ENCODE measurements around the gene FBXL7.

GRCh38 chr5:15558240-15558639 lies 58.3 kb downstream of the FBXL7 start:
- TF ChIP-seq CTCF (IDR thresholded peaks at IDR 0.05; ENCODE audit: low read length), result no peak
- no peak for TF ChIP-seq EZH2 (IDR thresholded peaks at IDR 0.05; ENCODE audit: borderline replicate concordance, low read length)
